H1 (cell line): ENCODE results near the gene NUBPL. TPM values are rescaled to one million over a fixed set of nuclear protein-coding genes. Genes with fewer than 3 reads are reported as not detected.

Experiments
- CTCF ChIA-PET: fragments of 300-600 bp; sonication (Branson Sonifier 250); formaldehyde crosslinking; loops from one replicate; lab custom pipeline; 2021; ENCODE audit not compliant: partially characterized antibody; lab: Charles Lee
- POLR2A ChIA-PET: fragments of 300-600 bp; sonication (Branson Sonifier 250); formaldehyde crosslinking; loops from one replicate; lab custom pipeline; 2021; ENCODE audit warnings: inconsistent platforms; ENCODE audit not compliant: partially characterized antibody; lab: Charles Lee
- DNase-seq, 2 experiments: peaks; one replicate each; pipeline versions ENCODE4 v3.0.0 to v3.0.0-alpha.2; 2010 to 2022; ENCODE audit warnings: low spot score in 2 of 2, low read depth in 1 of 2, mixed read lengths in 1 of 2
- FAIRE-seq: peaks from 2 replicates; lab custom pipeline; 2011; peaks lifted over from hg19 to GRCh38; lab: Jason Lieb, UNC
- H2AFZ ChIP-seq: 2 replicates; pipeline ENCODE4 v1.8.1; 2012; ENCODE audit warnings: low read length, inconsistent platforms
- H2AK5ac ChIP-seq: 2 replicates; pipeline ENCODE4 v1.6.1; 2013; ENCODE audit warnings: low read depth, low read length
- H2BK120ac ChIP-seq: replicated peaks from 2 replicates; pipeline ENCODE3; 2013; ENCODE audit warnings: low read depth, low read length, inconsistent platforms
- H2BK12ac ChIP-seq: 2 replicates; pipeline ENCODE4 v1.6.1; 2013; ENCODE audit warnings: low read depth, low read length
- H2BK15ac ChIP-seq: 2 replicates; pipeline ENCODE4 v1.6.1; 2013; ENCODE audit warnings: low read length
- H2BK20ac ChIP-seq: 2 replicates; pipeline ENCODE4 v1.6.1; 2013; ENCODE audit warnings: low read length
- H2BK5ac ChIP-seq: 2 replicates; pipeline ENCODE4 v1.6.1; 2013; ENCODE audit warnings: low read depth, low read length
- H3K14ac ChIP-seq: 2 replicates; pipeline ENCODE4 v1.6.1; 2013; ENCODE audit warnings: inconsistent platforms; ENCODE audit not compliant: insufficient read length
- H3K18ac ChIP-seq: 2 replicates; pipeline ENCODE4 v1.6.1; 2013; ENCODE audit warnings: low read length; ENCODE audit errors: extremely low read depth
- H3K23ac ChIP-seq: 2 replicates; pipeline ENCODE4 v1.6.1; 2013; ENCODE audit warnings: inconsistent platforms; ENCODE audit not compliant: insufficient read length
- H3K23me2 ChIP-seq: 2 replicates; pipeline ENCODE4 v1.6.1; 2013; ENCODE audit warnings: low read depth, low read length
- H3K27ac ChIP-seq: 2 replicates; pipeline ENCODE4 v1.6.1; 2011; ENCODE audit warnings: low read depth, low read length, inconsistent platforms
- H3K27me3 ChIP-seq, 4 experiments: replicated peaks in 1 of 4; 1 replicate in 1 of 4; 2 replicates in 3 of 4; pipeline versions ENCODE4 v1.6.1 to v1.8.1; 2011 to 2013; ENCODE audit warnings: low read length in 3 of 4, mild to moderate bottlenecking in 3 of 4, inconsistent platforms in 2 of 4, mixed read lengths in 2 of 4, moderate library complexity in 1 of 4; ENCODE audit not compliant: control insufficient read depth in 3 of 4, insufficient read depth in 3 of 4; ENCODE audit errors: extremely low read depth in 1 of 4
- H3K36me3 ChIP-seq, 4 experiments: 2 replicates each; pipeline versions ENCODE4 v1.6.1 to v1.8.1; 2011 to 2013; ENCODE audit warnings: mild to moderate bottlenecking in 4 of 4, low read length in 3 of 4, moderate library complexity in 2 of 4, control low read depth in 1 of 4, inconsistent platforms in 1 of 4; ENCODE audit not compliant: insufficient read depth in 4 of 4, control insufficient read depth in 2 of 4
- H3K4ac ChIP-seq: replicated peaks from 2 replicates; pipeline ENCODE3; 2013; ENCODE audit warnings: low read length, low read depth, mixed read lengths, inconsistent platforms; ENCODE audit not compliant: insufficient read length
- H3K4me1 ChIP-seq, 4 experiments: replicated peaks in 1 of 4; 1 replicate in 1 of 4; 2 replicates in 3 of 4; pipeline versions ENCODE4 v1.6.1 to v1.8.1; 2011 to 2013; ENCODE audit warnings: low read length in 3 of 4, inconsistent platforms in 2 of 4, mixed read lengths in 1 of 4; ENCODE audit not compliant: insufficient read depth in 4 of 4, control insufficient read depth in 3 of 4
- H3K4me2 ChIP-seq, 2 experiments: 2 replicates each; pipeline versions ENCODE4 v1.6.1 to v1.8.1; 2011 to 2013; ENCODE audit warnings: low read depth in 2 of 2, low read length in 2 of 2, control low read depth in 1 of 2, inconsistent platforms in 1 of 2, mild to moderate bottlenecking in 1 of 2; ENCODE audit not compliant: insufficient read depth in 1 of 2
- H3K4me3 ChIP-seq, 4 experiments: fragments of 200-600, 300-600 bp in 1 of 4; sonication (generic), shearing (Covaris generic), sonication (Bioruptor Twin) in 1 of 4; 2 replicates each; pipeline versions ENCODE4 v1.5.1 to v1.8.1; 2011 to 2016; ENCODE audit warnings: low read length in 4 of 4, low read depth in 3 of 4, control low read depth in 2 of 4, inconsistent platforms in 2 of 4, mild to moderate bottlenecking in 2 of 4, mixed read lengths in 1 of 4, moderate library complexity in 1 of 4; ENCODE audit not compliant: insufficient read depth in 2 of 4; ENCODE audit errors: extremely low read depth in 1 of 4
- H3K56ac ChIP-seq: replicated peaks from 2 replicates; pipeline ENCODE3; 2013; ENCODE audit warnings: low read depth, mild to moderate bottlenecking, mixed read lengths, low read length, inconsistent platforms; ENCODE audit not compliant: insufficient read length
- H3K79me1 ChIP-seq: 2 replicates; pipeline ENCODE4 v1.6.1; 2013; ENCODE audit warnings: low read depth, low read length, control low read depth
- H3K79me2 ChIP-seq, 2 experiments: 2 replicates each; pipeline versions ENCODE4 v1.6.1 to v1.8.1; 2012 to 2013; ENCODE audit warnings: low read length in 2 of 2, mild to moderate bottlenecking in 2 of 2, inconsistent platforms in 1 of 2; ENCODE audit not compliant: insufficient read depth in 2 of 2, control insufficient read depth in 1 of 2
- H3K9ac ChIP-seq, 4 experiments: replicated peaks in 1 of 4; 1 replicate in 1 of 4; 2 replicates in 3 of 4; pipeline versions ENCODE4 v1.6.1 to v1.8.1; 2011 to 2013; ENCODE audit warnings: low read depth in 3 of 4, low read length in 3 of 4, control low read depth in 2 of 4, mild to moderate bottlenecking in 2 of 4, moderate library complexity in 2 of 4, inconsistent platforms in 1 of 4; ENCODE audit errors: extremely low read depth in 1 of 4
- H3K9me3 ChIP-seq, 2 experiments: 2 replicates each; pipeline versions ENCODE4 v1.6.1 to v1.8.1; 2012 to 2013; ENCODE audit warnings: mild to moderate bottlenecking in 2 of 2, moderate library complexity in 2 of 2, control low read depth in 1 of 2, inconsistent platforms in 1 of 2, low read depth in 1 of 2, low read length in 1 of 2, mixed read lengths in 1 of 2; ENCODE audit not compliant: insufficient read depth in 2 of 2
- H4K20me1 ChIP-seq, 2 experiments: replicated peaks in 1 of 2; 2 replicates each; pipeline versions ENCODE3 to v1.8.1; 2011 to 2013; ENCODE audit warnings: inconsistent platforms in 2 of 2, low read length in 2 of 2, mild to moderate bottlenecking in 1 of 2; ENCODE audit not compliant: insufficient read depth in 2 of 2, control insufficient read depth in 1 of 2
- H4K5ac ChIP-seq: 2 replicates; pipeline ENCODE4 v1.6.1; 2013; ENCODE audit warnings: low read length, low read depth, mixed read lengths, inconsistent platforms; ENCODE audit not compliant: insufficient read length
- H4K8ac ChIP-seq: 2 replicates; pipeline ENCODE4 v1.8.0; 2013; ENCODE audit warnings: mild to moderate bottlenecking, moderate library complexity, low read length, inconsistent platforms; ENCODE audit not compliant: insufficient read depth; ENCODE audit errors: extremely low read depth
- H4K91ac ChIP-seq: replicated peaks from 2 replicates; pipeline ENCODE3; 2013; ENCODE audit warnings: low read length, mixed read lengths, inconsistent platforms; ENCODE audit not compliant: insufficient read length
- BCL11A ChIP-seq, 2 experiments: IDR thresholded peaks; one replicate each; pipeline ENCODE4 v1.6.1; 2011; ENCODE audit warnings: low read depth in 2 of 2, low read length in 2 of 2, mild to moderate bottlenecking in 2 of 2
- CTBP2 ChIP-seq: IDR thresholded peaks from 2 replicates; pipeline ENCODE4 v1.7.0; 2011; ENCODE audit warnings: borderline replicate concordance, mild to moderate bottlenecking, moderate library complexity, mixed read lengths, low read length; ENCODE audit not compliant: insufficient read depth, insufficient read length
- EGR1 ChIP-seq: IDR thresholded peaks from 2 replicates; pipeline ENCODE4 v1.6.1; 2011; ENCODE audit warnings: low read depth, low read length, borderline replicate concordance
- EZH2 ChIP-seq: fragments of 200-600 bp; sonication (generic); IDR thresholded peaks from 2 replicates; pipeline ENCODE4 v1.7.1; 2012; ENCODE audit warnings: low read depth, mild to moderate bottlenecking, moderate library complexity, low read length, inconsistent platforms; ENCODE audit not compliant: severe bottlenecking
- MAFK ChIP-seq: IDR thresholded peaks from 2 replicates; pipeline ENCODE4 v1.6.1; 2012; ENCODE audit warnings: low read depth, mild to moderate bottlenecking, improper control_type of control experiment, low read length
- RBBP5 ChIP-seq: IDR thresholded peaks from 2 replicates; pipeline ENCODE4 v1.7.1; 2012; ENCODE audit warnings: low read depth, mild to moderate bottlenecking, inconsistent platforms, low read length, moderate library complexity, borderline replicate concordance
- SRF ChIP-seq: IDR thresholded peaks from 2 replicates; pipeline ENCODE4 v1.6.1; 2011; ENCODE audit warnings: mild to moderate bottlenecking, low read depth, low read length, moderate library complexity
- SUZ12 ChIP-seq: fragments of 200-600 bp; sonication (generic); IDR thresholded peaks from 2 replicates; pipeline ENCODE4 v1.6.1; 2012; ENCODE audit warnings: mild to moderate bottlenecking, inconsistent platforms, low read length, moderate library complexity, mixed read lengths
- TBP ChIP-seq: IDR thresholded peaks from 2 replicates; pipeline ENCODE4 v1.6.1; 2011; ENCODE audit warnings: low read depth, low read length, improper control_type of control experiment
- TEAD4 ChIP-seq: IDR thresholded peaks from 2 replicates; pipeline ENCODE4 v1.6.1; 2012; ENCODE audit warnings: low read depth, low read length, inconsistent platforms, mixed read lengths
- YY1 ChIP-seq: IDR thresholded peaks from 2 replicates; pipeline ENCODE4 v1.6.1; 2011; ENCODE audit warnings: low read depth, mild to moderate bottlenecking, low read length
- WGBS, 2 experiments: shearing (Covaris generic) in 1 of 2; methylation state at CpG; one replicate each; pipeline versions ENCODE4 v1.1.6 to v1.1.7; 2013 to 2015; ENCODE audit warnings: low lambda C conversion rate in 2 of 2, mixed read lengths in 2 of 2, inconsistent platforms in 1 of 2, low coverage in 1 of 2, missing lambda C conversion rate in 1 of 2; ENCODE audit not compliant: insufficient replicate concordance in 2 of 2, insufficient coverage in 1 of 2, insufficient read length in 1 of 2; ENCODE audit errors: extremely low coverage in 1 of 2, missing lambda C conversion rate in 1 of 2; 5-methylcytosine and 5-hydroxymethylcytosine counted together
- polyA plus RNA-seq, 7 experiments: library from polyadenylated mRNA; depleted of rRNA in 3 of 7; stranded (reverse) in 5 of 7; unstranded in 2 of 7; fragments of >200 nt in 5 of 7; fragments of 200-250 nt in 2 of 7; gene quantifications; 1 replicate in 5 of 7; 2 replicates in 1 of 7; 4 replicates in 1 of 7; pipeline versions ENCODE4 v1.2.1 to v1.2.3, GENCODE V29; 2011 to 2013; ENCODE audit warnings: missing spikeins in 2 of 7, mixed read lengths in 2 of 7
- total RNA-seq: library from RNA; stranded (reverse); fragmentation: NEBNext Ultra II Directional; extraction: Animal tissue kit (Norgen Biotek cat#: 25700); gene quantifications from 2 replicates; pipeline ENCODE4 v1.2.1, GENCODE V29; 2021
- TF ChIP-seq, protein P1 (sequence below): IDR thresholded peaks from 2 replicates; pipeline ENCODE4 v1.6.1; 2011; ENCODE audit warnings: low read depth, mild to moderate bottlenecking, low read length; ENCODE audit not compliant: insufficient read depth
- TF ChIP-seq, protein P2 (sequence below): IDR thresholded peaks from 2 replicates; pipeline ENCODE4 v1.6.1; 2012; ENCODE audit warnings: inconsistent platforms

NUBPL gene
- total and polyA plus RNA-seq, 2 of the 8 experiments (the other 6 are each of a cell fraction or from before 2014, with no cell fraction given): 1.6 to 6.8 TPM

DNA sequence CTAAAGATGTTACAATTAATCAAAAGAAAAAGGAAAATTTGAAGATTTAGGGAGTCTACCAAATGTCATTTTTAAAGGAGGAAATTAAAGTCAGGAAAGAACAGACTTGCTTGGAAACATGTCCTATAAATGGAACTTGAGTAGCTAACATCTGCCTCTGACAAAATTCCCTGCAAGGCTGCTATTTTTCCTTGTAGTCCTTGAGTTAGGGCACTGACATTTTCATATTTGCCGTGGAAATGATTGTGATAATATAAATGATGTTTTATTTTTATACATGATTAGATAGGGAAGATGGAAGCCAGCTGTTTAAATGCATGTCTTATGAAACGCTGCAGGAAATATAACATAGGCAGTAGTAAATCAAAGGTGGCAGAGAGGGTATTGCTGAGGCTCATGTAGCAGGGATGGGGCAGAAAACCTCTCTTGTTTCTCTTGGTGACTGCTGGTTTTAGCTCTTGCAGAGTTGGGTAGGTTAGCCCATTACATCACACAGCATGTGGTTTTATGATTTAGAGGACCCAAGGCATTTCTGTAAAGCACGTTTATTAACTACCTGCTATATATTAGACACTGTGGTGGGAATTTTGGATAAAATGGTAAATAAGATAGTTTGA, 21.7 kb downstream of the NUBPL start:
- ChIA-PET CTCF (no interaction called here), POLR2A (no interaction called here)
- no peaks in the 10 kb centered on the region for H3K4me1 ChIP-seq
- H2AK5ac ChIP-seq: no peak overlapping the region
- no peaks in the 10 kb centered on the region for H3K36me3 ChIP-seq
- H4K20me1 ChIP-seq: peaks cover 0 to 3% of the 10 kb centered on the region in 2 experiments
- no peak overlapping the region for H2BK12ac ChIP-seq
- DNase-seq: no peak
- no peak overlapping the region for H4K5ac ChIP-seq
- no peaks in the 10 kb centered on the region; the same call in 1 of the 2 replicates for H3K23me2 ChIP-seq
- H3K4me2 ChIP-seq: no peak overlapping the region
- H2BK15ac ChIP-seq: no peak overlapping the region
- H2BK20ac ChIP-seq: no peak overlapping the region
- H3K27me3 ChIP-seq: no peaks in the 10 kb centered on the region
- H3K79me1 ChIP-seq: no peaks in the 10 kb centered on the region
- 83% methylated on average over 3 of the region's 3 CpGs; no CpG with 5 or more reads in 1 of the 2 experiments for WGBS, 2 experiments
- H3K9me3 ChIP-seq: no peaks in the 10 kb centered on the region
- H3K18ac ChIP-seq: no peak overlapping the region
- no peak for FAIRE-seq
- no peak overlapping the region for H2BK5ac ChIP-seq
- no peak overlapping the region for H4K8ac ChIP-seq
- no peak overlapping the region for H2AFZ ChIP-seq
- H3K4me3 ChIP-seq: no peak overlapping the region
- no peak overlapping the region for H3K9ac ChIP-seq
- H2BK120ac ChIP-seq: no peak overlapping the region
- H3K23ac ChIP-seq: no peak overlapping the region
- no peak overlapping the region for H4K91ac ChIP-seq
- H3K14ac ChIP-seq: no peak overlapping the region
- H3K79me2 ChIP-seq: no peaks in the 10 kb centered on the region
- no peak overlapping the region for H3K4ac ChIP-seq
- H3K27ac ChIP-seq: no peak overlapping the region
- no peak overlapping the region for H3K56ac ChIP-seq
- no peak for TF ChIP-seq TEAD4
- no peak for TF ChIP-seq EZH2
- TF ChIP-seq BCL11A (IDR thresholded peaks at IDR 0.05; ENCODE audit: low read depth in 2 of 2, low read length in 2 of 2): no peak
- TF ChIP-seq EGR1: no peak
- no peak for TF ChIP-seq TBP
- TF ChIP-seq SRF: no peak
- TF ChIP-seq, protein P1, sequence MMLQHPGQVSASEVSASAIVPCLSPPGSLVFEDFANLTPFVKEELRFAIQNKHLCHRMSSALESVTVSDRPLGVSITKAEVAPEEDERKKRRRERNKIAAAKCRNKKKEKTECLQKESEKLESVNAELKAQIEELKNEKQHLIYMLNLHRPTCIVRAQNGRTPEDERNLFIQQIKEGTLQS: no peak
- TF ChIP-seq SUZ12: no peak
- TF ChIP-seq, protein P2, sequence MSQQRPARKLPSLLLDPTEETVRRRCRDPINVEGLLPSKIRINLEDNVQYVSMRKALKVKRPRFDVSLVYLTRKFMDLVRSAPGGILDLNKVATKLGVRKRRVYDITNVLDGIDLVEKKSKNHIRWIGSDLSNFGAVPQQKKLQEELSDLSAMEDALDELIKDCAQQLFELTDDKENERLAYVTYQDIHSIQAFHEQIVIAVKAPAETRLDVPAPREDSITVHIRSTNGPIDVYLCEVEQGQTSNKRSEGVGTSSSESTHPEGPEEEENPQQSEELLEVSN: no peak
- TF ChIP-seq CTBP2: no peak
- TF ChIP-seq RBBP5: no peak
- TF ChIP-seq YY1: no peak
- TF ChIP-seq MAFK: no peak
